ENCODE measurements around the gene VPS26A. TPM values are rescaled to one million over a fixed set of nuclear protein-coding genes. Genes with fewer than 3 reads are reported as not detected.
A peak's percentile ranks its signal among the peaks of the same experiment; 100 is the strongest.

The VPS26A gene
- polyA plus RNA-seq (ENCODE audit: insufficient read length in 12 of 12): 10 to 100 TPM in 11 of 12 donors, not detected in 1; 38.4 to 65.9 (median 51.4) TPM
- long read RNA-seq, donor 1, transcript VPS26A-201 (9 exons, 2,697 nt): major isoform, 21 of 67 reads
- long read RNA-seq, donor 1, partial matches to known transcripts: 46 of 67 reads
- long read RNA-seq, donor 1, other reads (novel, unspliced or antisense): 0 of 67 reads
- long read RNA-seq, donor 2, transcript VPS26A-201 (9 exons, 2,697 nt): major isoform, 10 of 21 reads
- long read RNA-seq, donor 2, partial matches to known transcripts: 11 of 21 reads
- long read RNA-seq, donor 2, other reads (novel, unspliced or antisense): 0 of 21 reads
- long read RNA-seq, donor 3, transcript VPS26A-201 (9 exons, 2,697 nt): major isoform, 5 of 5 reads
- long read RNA-seq, donor 3, partial matches to known transcripts: 0 of 5 reads
- long read RNA-seq, donor 3, other reads (novel, unspliced or antisense): 0 of 5 reads
- long read RNA-seq, donor 4, partial matches to known transcripts: 0 of 4 reads
- long read RNA-seq, donor 4, other reads (novel, unspliced or antisense): 0 of 4 reads
- long read RNA-seq, donor 5: 0 reads
- long read RNA-seq, donor 6, transcript VPS26A-201 (9 exons, 2,697 nt): major isoform, 11 of 11 reads
- long read RNA-seq, donor 6, partial matches to known transcripts: 0 of 11 reads
- long read RNA-seq, donor 6, other reads (novel, unspliced or antisense): 0 of 11 reads
- long read RNA-seq, donor 7, transcript VPS26A-201 (9 exons, 2,697 nt): major isoform, 9 of 9 reads
- long read RNA-seq, donor 7, partial matches to known transcripts: 0 of 9 reads
- long read RNA-seq, donor 7, other reads (novel, unspliced or antisense): 0 of 9 reads
- long read RNA-seq, donor 8, transcript VPS26A-201 (9 exons, 2,697 nt): major isoform, 15 of 24 reads
- long read RNA-seq, donor 8, partial matches to known transcripts: 9 of 24 reads
- long read RNA-seq, donor 8, other reads (novel, unspliced or antisense): 0 of 24 reads
- long read RNA-seq, donor 9, transcript VPS26A-201 (9 exons, 2,697 nt): major isoform, 5 of 13 reads
- long read RNA-seq, donor 9, partial matches to known transcripts: 8 of 13 reads
- long read RNA-seq, donor 9, other reads (novel, unspliced or antisense): 0 of 13 reads
- long read RNA-seq, donor 10, transcript VPS26A-201 (9 exons, 2,697 nt): major isoform, 10 of 15 reads
- long read RNA-seq, donor 10, partial matches to known transcripts: 5 of 15 reads
- long read RNA-seq, donor 10, other reads (novel, unspliced or antisense): 0 of 15 reads
- long read RNA-seq, donor 11, transcript VPS26A-201 (9 exons, 2,697 nt): major isoform, 18 of 27 reads
- long read RNA-seq, donor 11, partial matches to known transcripts: 9 of 27 reads
- long read RNA-seq, donor 11, other reads (novel, unspliced or antisense): 0 of 27 reads

DNA sequence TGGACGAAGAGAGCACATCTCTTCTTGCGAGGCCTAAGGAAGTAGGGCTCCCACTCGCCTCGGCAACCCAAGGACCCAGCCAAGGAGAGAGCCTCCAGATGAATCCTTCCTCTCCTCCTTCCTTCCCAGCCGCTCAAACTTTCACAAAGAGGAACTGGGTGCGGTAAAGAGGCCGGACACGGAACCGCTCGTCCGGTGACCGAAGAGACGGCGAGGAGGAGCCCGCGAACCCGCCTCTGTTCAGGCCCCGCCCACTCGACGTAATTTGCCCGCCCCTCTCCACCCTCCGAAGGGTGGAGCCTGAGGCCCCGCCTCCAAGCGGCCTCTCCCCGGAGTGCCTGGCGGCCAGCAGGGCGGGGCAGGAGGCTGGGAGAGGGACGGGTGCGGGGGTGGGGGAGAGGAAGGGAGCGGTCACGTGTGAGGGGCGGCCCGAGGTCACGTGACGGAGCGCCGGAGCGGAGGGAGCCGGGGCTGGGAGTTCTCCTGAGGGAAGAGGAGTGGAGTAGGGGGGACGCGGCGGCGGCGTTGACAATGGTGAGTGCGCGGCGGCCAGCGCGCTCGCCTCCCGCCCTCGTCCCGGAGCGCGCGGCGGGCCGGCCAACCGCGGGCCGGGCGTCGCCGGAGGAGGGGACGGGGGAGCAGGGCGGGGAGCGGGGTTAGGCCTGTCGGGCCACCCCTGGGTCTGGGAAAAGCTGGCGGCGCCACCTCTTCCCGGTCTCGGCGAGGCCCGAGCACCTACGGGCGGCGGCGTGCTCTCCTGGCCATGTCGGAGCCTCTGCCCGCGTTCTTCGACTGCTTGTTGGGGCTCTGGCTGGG, at the start of gene VPS26A:
Gene VPS26A, plus strand, starts transcription at position 432 of the 816 bp plus-strand sequence. Its CDS starts 100 bp downstream, at position 532.
- DNase-seq: peak; percentile 98

GRCh38 chr10:69074532-69074931, 49.4 kb upstream of the VPS26A start:
- DNase-seq: no peak

DNA sequence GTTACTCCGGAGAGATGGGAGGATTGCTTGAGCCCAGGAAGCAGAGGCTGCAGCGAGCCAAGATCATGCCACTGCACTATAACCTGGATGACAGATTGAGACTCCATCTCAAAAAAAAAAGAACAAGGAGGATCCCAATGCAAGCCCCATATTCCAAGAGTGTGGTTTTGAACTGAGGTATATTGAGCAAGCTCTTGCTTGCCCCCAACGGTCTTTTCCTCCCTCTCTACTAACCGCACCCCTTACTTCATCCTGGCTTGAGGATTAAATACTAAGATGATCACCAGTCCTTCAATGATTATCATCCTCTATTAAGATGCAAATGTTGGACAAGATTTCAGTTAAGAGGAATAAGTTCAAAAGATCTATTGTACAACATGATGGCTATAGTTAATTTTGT, 48.5 kb upstream of the VPS26A start:
- DNase-seq: no peak

DNA sequence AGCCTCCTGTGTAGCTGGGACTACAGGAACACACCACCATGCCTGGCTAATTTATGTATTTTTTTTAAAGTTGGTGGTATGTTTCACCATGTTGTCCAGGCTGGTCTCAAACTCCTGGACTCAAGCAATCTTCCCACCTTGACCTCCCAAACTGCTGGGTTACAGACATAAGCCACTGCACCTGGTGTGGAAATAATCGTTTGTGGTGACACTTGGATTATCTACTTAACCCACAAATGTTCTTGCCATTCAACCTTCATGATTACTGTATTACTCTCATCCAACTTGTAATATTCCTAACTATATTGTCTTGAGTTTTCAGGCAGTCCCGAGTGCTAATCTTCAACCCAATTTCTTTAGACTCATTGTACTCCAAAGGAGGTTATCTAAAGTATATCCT, 45.7 kb upstream of the VPS26A start:
- DNase-seq: no peak

- no peak for DNase-seq
Observed at GRCh38 chr10:69080226-69080625, 43.8 kb upstream of the VPS26A start.

- DNase-seq: no peak
Observed at GRCh38 chr10:69086001-69086509, 37.9 kb upstream of the VPS26A start.

DNA sequence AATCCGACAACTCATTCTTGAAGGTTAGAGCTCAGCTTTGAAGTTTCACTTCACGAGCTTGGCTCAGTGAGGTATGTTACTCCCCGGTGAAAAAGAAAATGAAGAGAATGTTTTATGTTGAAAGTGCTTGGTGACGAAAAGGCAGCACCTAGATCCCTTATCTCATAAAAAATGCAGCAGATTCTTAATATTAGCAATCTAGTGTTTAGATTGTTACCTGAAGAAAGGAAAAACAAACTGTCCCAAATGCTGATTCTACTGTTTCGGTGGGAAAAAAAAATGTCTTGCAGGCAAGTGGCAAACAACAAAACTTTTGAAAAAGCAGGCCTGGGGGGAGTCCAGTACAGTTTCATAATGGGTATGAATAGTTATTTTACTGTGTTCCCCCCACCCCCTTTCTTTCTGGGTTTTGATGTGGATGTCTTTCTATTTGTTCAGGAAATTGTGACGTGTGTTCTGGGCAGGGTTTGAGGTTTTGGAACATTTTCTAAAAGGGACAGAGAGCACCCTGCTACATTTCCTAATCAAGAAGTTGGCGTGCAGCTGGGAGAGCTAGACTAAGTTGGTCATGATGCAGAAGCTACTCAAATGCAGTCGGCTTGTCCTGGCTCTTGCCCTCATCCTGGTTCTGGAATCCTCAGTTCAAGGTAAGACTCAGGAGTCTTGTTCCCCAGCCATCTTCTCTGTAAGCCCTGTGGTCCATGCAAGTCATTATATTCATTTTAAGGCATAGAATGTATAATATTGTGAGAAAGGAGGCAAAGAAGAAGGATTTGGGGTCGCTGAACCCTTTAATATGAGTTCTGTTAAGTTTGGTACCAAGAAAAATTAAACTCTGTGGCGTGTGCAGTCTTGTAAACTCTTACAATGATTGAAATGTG, 36.1 kb upstream of the VPS26A start, which contains the start of gene SRGN:
Gene SRGN, plus strand, starts transcription at position 514 of the 881 bp plus-strand sequence. Its CDS starts 55 bp downstream, at position 569.
- DNase-seq: peak; percentile 56

DNA sequence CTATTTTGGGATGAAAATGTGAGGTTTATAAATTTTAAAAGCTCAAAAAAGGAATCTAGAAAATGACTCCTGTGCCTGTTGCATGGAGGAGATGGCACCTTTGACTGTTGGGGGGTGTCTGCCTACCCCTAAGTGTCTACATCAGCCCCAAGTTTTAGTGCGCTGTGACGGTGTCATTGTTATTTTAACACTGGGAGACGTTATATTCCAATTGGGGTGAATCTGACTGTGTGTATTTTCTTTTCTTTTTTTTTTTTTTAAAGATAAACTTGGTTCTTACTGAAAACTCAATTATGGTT, 35.6 kb upstream of the VPS26A start:
- no peak for DNase-seq

DNA sequence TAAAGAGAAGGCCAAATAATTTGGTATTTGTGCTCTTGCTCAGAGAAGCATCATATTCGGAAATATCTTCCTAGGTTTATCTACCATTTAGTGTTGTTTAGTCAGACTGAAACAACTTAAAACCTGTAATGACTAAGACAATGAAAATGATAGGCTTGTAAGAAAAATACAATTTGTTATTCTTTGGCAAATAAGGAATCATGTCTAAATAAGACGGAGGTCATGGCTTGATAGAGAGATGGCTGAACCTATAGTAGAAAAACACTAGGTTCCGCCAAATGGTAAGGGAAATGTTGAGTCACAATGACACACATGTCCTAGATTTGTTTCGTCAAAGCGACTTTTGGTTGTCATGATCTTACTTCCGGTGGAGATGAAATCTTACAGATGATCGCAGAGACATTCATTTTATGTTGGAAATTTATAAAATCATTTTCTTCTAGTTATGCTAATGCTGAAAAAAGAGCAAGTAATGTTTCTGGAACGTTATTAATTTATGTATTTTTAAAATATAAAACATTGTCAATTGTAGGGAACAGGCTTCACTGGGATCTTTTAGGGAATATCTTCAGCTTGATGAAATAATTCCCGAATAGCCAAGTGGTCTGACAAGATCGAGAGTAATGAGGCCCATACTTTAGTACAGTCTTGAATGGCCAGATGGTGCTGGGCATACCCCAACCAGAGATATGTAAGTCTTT, 35.0 kb upstream of the VPS26A start:
- no peak for DNase-seq

DNA sequence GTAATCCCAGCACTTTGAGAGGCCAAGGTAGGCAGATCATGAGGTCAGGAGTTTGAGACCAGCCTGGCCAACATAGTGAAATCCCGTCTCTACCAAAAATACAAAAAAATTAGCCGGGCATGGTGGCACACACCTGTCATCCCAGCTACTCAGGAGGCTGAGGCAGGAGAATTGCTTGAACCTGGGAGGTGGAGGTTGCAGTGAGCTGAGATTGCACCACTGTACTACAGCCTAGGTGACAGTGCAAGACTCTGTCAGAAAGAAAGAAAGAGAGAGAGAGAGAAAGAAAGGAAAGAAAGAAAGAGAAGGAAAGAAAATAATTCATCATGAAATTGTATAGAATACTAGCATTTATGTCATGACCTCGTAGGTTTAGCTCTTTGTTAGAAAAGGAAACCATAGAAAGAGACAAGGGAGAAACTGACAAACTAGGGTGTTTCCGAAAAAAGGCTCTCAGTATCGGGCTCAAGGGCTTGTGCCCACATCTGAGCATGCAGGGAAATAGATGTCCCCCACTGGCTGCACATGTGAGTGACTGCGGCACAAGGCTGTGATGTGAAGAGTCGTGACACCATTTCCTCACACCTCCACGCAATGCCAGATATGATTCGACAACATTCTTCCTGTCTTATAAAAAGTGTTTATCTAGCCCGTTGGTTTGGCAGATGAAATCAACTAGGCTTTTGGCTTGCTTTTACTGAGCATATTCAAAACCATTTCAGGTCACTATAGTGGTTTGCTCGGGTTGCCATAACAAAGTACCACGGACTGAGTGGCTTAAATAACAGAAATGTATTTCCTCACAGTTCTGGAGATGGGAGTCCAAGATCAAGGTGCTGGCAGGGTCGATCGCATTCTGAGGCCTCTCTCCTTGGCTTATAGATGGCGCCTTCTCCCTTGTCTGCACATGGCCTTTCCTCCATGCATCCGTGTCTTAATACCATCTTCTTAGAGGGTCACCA, 34.1 kb upstream of the VPS26A start:
- DNase-seq: no peak

- no peak for DNase-seq
Observed at GRCh38 chr10:69090685-69091084, 33.3 kb upstream of the VPS26A start.

DNA sequence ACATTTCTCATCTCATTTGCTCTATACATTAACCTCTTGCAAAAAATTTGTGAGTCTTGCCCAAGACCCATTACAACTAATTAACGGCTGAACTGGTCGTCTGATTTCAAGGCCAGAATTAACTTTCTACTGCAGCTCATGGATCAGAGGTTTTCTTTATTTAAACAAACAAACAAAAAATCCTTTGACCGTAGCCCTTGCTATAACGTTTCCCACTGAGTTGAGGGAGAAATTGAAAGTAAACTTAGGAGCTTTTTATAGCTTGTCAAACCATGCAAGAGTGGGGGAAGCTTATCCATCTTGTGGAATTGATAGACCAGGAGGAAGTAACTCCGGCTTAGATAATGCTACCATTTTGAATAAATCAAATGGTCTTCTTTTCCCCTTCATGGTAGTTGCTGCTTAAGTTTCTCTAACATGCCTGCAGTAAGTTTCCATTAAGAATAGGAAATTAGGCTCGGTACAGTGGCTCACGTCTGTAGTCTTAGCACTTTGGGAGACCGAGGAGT, 32.8 kb upstream of the VPS26A start:
- DNase-seq: no peak

- DNase-seq: peak; percentile 74
Observed at GRCh38 chr10:69092959-69093850, 30.8 kb upstream of the VPS26A start.

GRCh38 chr10:69093933-69094332, 30.0 kb upstream of the VPS26A start:
- DNase-seq: no peak

GRCh38 chr10:69096045-69096444, 27.9 kb upstream of the VPS26A start:
- no peak for DNase-seq

DNA sequence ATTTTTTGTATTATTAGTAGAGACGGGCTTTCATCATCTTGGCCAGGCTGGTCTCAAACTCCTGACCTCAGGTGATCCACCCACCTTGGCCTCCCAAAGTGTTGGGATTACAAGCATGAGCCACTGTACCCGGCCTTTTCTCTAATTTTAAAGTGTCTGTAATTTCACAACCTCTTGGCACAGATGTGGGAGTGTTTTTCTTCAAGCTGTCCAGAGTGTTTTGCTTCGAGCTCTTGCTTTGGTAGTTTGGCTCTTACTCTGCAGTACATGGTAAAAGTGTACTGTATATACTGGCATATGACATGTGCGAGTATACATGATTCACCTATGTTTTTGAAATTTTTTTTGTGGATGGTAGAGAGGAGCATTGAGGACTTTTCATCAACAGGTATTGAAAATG, 26.2 kb upstream of the VPS26A start:
- no peak for DNase-seq

All from muscle of arm (tissue), 14 donors.